B cell (primary cell): ENCODE results near the gene HCFC1. TPM values are rescaled to one million over a fixed set of nuclear protein-coding genes. Genes with fewer than 3 reads are reported as not detected.
A peak's percentile ranks its signal among the peaks of the same experiment; 100 is the strongest.

Experiments
- ATAC-seq: fragments of 200-7000 bp; cut with Tn5 transposase; one replicate; pipeline ENCODE4 v1.10.0; 2021; ENCODE audit warnings: low read depth, mild to moderate bottlenecking, moderate number of reproducible peaks, moderate library complexity
- CTCF ChIA-PET: fragments of 350-600 bp; sonication (Branson Sonifier 250); formaldehyde crosslinking; loops from one replicate; lab custom pipeline; 2021; ENCODE audit warnings: antibody characterized with exemption, inconsistent platforms; lab: Charles Lee
- POLR2A ChIA-PET: fragments of 350-600 bp; sonication (Branson Sonifier 250); formaldehyde crosslinking; loops from one replicate; lab custom pipeline; 2021; ENCODE audit warnings: antibody characterized with exemption; lab: Charles Lee
- DNase-seq: peaks from one replicate; pipeline ENCODE4 v3.0.0; 2013
- H2AFZ ChIP-seq: 2 replicates; pipeline ENCODE4 v1.6.1; 2012; ENCODE audit warnings: mild to moderate bottlenecking, low read depth, low read length; ENCODE audit not compliant: insufficient read depth, poor library complexity, severe bottlenecking
- H3K27ac ChIP-seq, 2 donors: 1 replicate in 1 of 2; 2 replicates in 1 of 2; pipeline ENCODE4 v1.5.1; 2012 to 2013; ENCODE audit warnings: low read length in 2 of 2, mild to moderate bottlenecking in 2 of 2, moderate library complexity in 1 of 2
- H3K27me3 ChIP-seq, 4 experiments: fragments of 200-600 bp in 1 of 4; sonication (generic) in 1 of 4; replicated peaks in 1 of 4; 1 replicate in 2 of 4; 2 replicates in 2 of 4; pipeline versions ENCODE4 v1.6.1 to v1.7.0; 2013 to 2016; ENCODE audit warnings: low read length in 3 of 4, mild to moderate bottlenecking in 2 of 4, mixed read lengths in 1 of 4, moderate library complexity in 1 of 4; ENCODE audit not compliant: insufficient read depth in 4 of 4, control insufficient read depth in 3 of 4; ENCODE audit errors: control extremely low read depth in 1 of 4
- H3K36me3 ChIP-seq, 2 experiments: replicated peaks in 1 of 2; 1 replicate in 1 of 2; 2 replicates in 1 of 2; pipeline versions ENCODE4 v1.6.1 to v1.7.1; 2013; ENCODE audit warnings: low read length in 1 of 2; ENCODE audit not compliant: insufficient read depth in 2 of 2, control insufficient read depth in 1 of 2; ENCODE audit errors: control extremely low read depth in 1 of 2, extremely low read depth in 1 of 2
- H3K4me1 ChIP-seq, 2 donors: fragments of 200-600 bp in 1 of 2; sonication (generic) in 1 of 2; 1 replicate in 1 of 2; 2 replicates in 1 of 2; pipeline versions ENCODE4 v1.5.1 to v1.6.1; 2013 to 2017; ENCODE audit warnings: low read length in 2 of 2; ENCODE audit not compliant: control insufficient read depth in 2 of 2, insufficient read depth in 2 of 2
- H3K4me2 ChIP-seq: replicated peaks from 2 replicates; pipeline ENCODE3; 2012; ENCODE audit warnings: mild to moderate bottlenecking, low read depth, low read length; ENCODE audit not compliant: poor library complexity, severe bottlenecking
- H3K4me3 ChIP-seq, 5 experiments: fragments of 200-600 bp in 1 of 5; sonication (generic) in 1 of 5; 1 replicate in 3 of 5; 2 replicates in 2 of 5; pipeline versions ENCODE4 v1.5.1 to v1.7.0; 2011 to 2016; ENCODE audit warnings: low read length in 4 of 5, mild to moderate bottlenecking in 4 of 5, low read depth in 2 of 5, control low read depth in 1 of 5, moderate library complexity in 1 of 5; ENCODE audit not compliant: insufficient read depth in 1 of 5; ENCODE audit errors: control extremely low read depth in 1 of 5, extremely low read depth in 1 of 5
- H3K79me2 ChIP-seq: fragments of 200-600 bp; sonication (generic); one replicate; pipeline ENCODE4 v1.6.0; 2016; ENCODE audit warnings: low read length; ENCODE audit not compliant: control insufficient read depth, insufficient read depth
- H3K9ac ChIP-seq: fragments of 200-600 bp; sonication (generic); 2 replicates; pipeline ENCODE4 v1.6.1; 2017; ENCODE audit warnings: mild to moderate bottlenecking, low read length, moderate library complexity
- H3K9me3 ChIP-seq, 3 donors: one replicate each; pipeline versions ENCODE4 v1.6.1 to v1.7.1; 2013; ENCODE audit warnings: low read length in 2 of 3; ENCODE audit not compliant: control insufficient read depth in 2 of 3, insufficient read depth in 1 of 3; ENCODE audit errors: control extremely low read depth in 1 of 3
- H4K20me1 ChIP-seq: 2 replicates; pipeline ENCODE4 v1.6.0; 2012; ENCODE audit warnings: mild to moderate bottlenecking, low read length; ENCODE audit not compliant: insufficient read depth, control insufficient read depth, poor library complexity, severe bottlenecking
- H3K27ac Mint-ChIP-seq: one replicate; pipeline ENCODE4 v1.8.0; 2021; ENCODE audit warnings: mixed read lengths
- H3K27me3 Mint-ChIP-seq: one replicate; pipeline ENCODE4 v1.8.0; 2021; ENCODE audit warnings: mixed read lengths
- H3K4me1 Mint-ChIP-seq: one replicate; pipeline ENCODE4 v1.8.0; 2021; ENCODE audit warnings: mixed read lengths
- H3K4me3 Mint-ChIP-seq: one replicate; pipeline ENCODE4 v1.8.0; 2021; ENCODE audit warnings: mixed read lengths
- H3K9me3 Mint-ChIP-seq: one replicate; pipeline ENCODE4 v1.8.0; 2022; ENCODE audit warnings: mixed read lengths; ENCODE audit not compliant: insufficient read depth
- CTCF ChIP-seq: fragments of 200-600 bp; IDR thresholded peaks from one replicate; pipeline ENCODE4 v1.8.0; 2022; ENCODE audit warnings: antibody characterized with exemption, mild to moderate bottlenecking
- EZH2 ChIP-seq: IDR thresholded peaks from 2 replicates; pipeline ENCODE4 v1.6.1; 2012; ENCODE audit warnings: borderline replicate concordance, low read depth, mild to moderate bottlenecking, moderate library complexity, low read length; ENCODE audit not compliant: insufficient read depth, poor library complexity, severe bottlenecking
- WGBS: methylation state at CpG from one replicate; pipeline ENCODE4 v1.1.5; 2013; ENCODE audit warnings: missing lambda C conversion rate; ENCODE audit not compliant: insufficient coverage; 5-methylcytosine and 5-hydroxymethylcytosine counted together
- intact Hi-C: fragments of 100-400 bp; cut with micrococcal nuclease; formaldehyde crosslinking; loops from one replicate; pipeline ENCODE4 v1.10.0; 2022
- polyA plus RNA-seq: library from polyadenylated mRNA; depleted of rRNA; stranded (reverse); fragments of >200 nt; gene quantifications from 2 replicates; pipeline ENCODE4 v1.2.3, GENCODE V29; 2012
- total RNA-seq, 2 donors: library from RNA; stranded (reverse); fragments of 120-200 nt in 1 of 2; gene quantifications; 1 replicate in 1 of 2; 2 replicates in 1 of 2; pipeline versions ENCODE4 v1.2.3 to v1.2.4, GENCODE V29; 2013 to 2022

HCFC1 gene
- total and polyA plus RNA-seq, 2 donors (not counting 1 experiment from before 2014, with no cell fraction given), result 32.1 to 57.7 TPM

- ChIA-PET POLR2A (interaction anchor here (0.6 kb wide), 1 partner anchor 16 kb away, joined by 6 read pairs; no protein-coding TSS in a partner anchor), CTCF (no interaction called here)
- Histone ChIP-seq H3K4me3 (no peak overlapping the region), H3K9ac (no peak overlapping the region), H3K4me1 (peaks cover 17% of the 10 kb centered on the region in 2 donors), H3K27me3 (no peaks in the 10 kb centered on the region), H3K27ac (no peak overlapping the region), H3K79me2 (no peaks in the 10 kb centered on the region), H3K9me3 (no peaks in the 10 kb centered on the region), H3K4me2 (no peak overlapping the region), H2AFZ (no peak overlapping the region), H4K20me1 (peaks cover 30% of the 10 kb centered on the region), H3K36me3 (peaks cover 0 to 34% of the 10 kb centered on the region in 2 experiments)
- H3K4me3 Mint-ChIP-seq, result no peak overlapping the region
- 97% methylated on average over 10 of the region's 23 CpGs for WGBS
- H3K9me3 Mint-ChIP-seq, result no peaks in the 10 kb centered on the region
- no peak for ATAC-seq
- peak overlapping the region; percentile 20 for H3K27ac Mint-ChIP-seq
- intact Hi-C loops, result no loop called here
- no peaks in the 10 kb centered on the region for H3K27me3 Mint-ChIP-seq
- DNase-seq, result no peak
- peaks cover 17% of the 10 kb centered on the region for H3K4me1 Mint-ChIP-seq
- no peak for TF ChIP-seq CTCF
- TF ChIP-seq EZH2, result no peak
Observed at GRCh38 chrX:153908219-153908860, 63.3 kb downstream of the HCFC1 start.

DNA sequence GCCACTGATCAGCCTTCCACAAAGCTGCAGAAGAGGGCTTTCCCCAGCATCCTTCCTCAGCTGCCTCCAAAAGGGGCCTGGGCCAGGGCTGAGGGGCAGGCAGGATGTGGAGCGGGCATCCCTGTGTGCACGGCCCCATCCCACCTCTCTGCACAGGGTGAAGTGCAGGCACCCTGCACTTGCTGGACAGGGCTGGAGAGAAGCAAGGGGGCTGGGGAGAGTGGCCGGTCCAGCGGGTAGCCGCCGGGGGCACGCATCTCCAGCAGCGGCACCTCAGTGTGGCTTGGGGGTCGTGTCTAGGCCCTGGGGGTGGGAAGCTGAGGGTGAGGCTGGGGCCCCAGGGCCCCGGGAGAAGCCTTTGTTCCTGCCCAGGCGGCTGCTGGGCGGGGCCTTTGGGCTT, 64.2 kb downstream of the HCFC1 start:
- Mint-ChIP-seq H3K9me3 (no peaks in the 10 kb centered on the region), H3K27ac (no peak overlapping the region)
- ATAC-seq, result no peak

More for the DNA sequence above, 64.2 kb downstream of the HCFC1 start:
- no CpG with 5 or more reads among the region's 12 CpGs for WGBS
- Histone ChIP-seq H2AFZ (no peak overlapping the region), H3K79me2 (no peaks in the 10 kb centered on the region), H3K4me2 (no peak overlapping the region), H3K4me3 (no peak overlapping the region), H3K9me3 (no peaks in the 10 kb centered on the region), H3K27me3 (no peaks in the 10 kb centered on the region), H4K20me1 (peaks cover 21% of the 10 kb centered on the region), H3K27ac (no peak overlapping the region), H3K4me1 (peaks cover 26% of the 10 kb centered on the region in 2 donors), H3K9ac (no peak overlapping the region), H3K36me3 (peaks cover 0 to 26% of the 10 kb centered on the region in 2 experiments)
- Mint-ChIP-seq H3K27me3 (no peaks in the 10 kb centered on the region), H3K4me1 (peaks cover 26% of the 10 kb centered on the region), H3K4me3 (no peak overlapping the region)
- ChIA-PET POLR2A (no interaction called here), CTCF (interaction anchor here (0.8 kb wide), 1 partner anchor 16 kb away, joined by 3 read pairs; no protein-coding TSS in a partner anchor)
- no peak for TF ChIP-seq CTCF
- TF ChIP-seq EZH2, result no peak
- intact Hi-C loops, result no loop called here
- no peak for DNase-seq
